Right atrium auricular region (tissue), 2 donors: ENCODE results near the gene KIAA0825. TPM values are rescaled to one million over a fixed set of nuclear protein-coding genes. Genes with fewer than 3 reads are reported as not detected.

Experiments
- DNase-seq: peaks from one replicate; pipeline ENCODE4 v3.0.0-alpha.2; 2019; ENCODE audit warnings: low spot score
- H3K27ac ChIP-seq, 2 donors: fragments of 200-600 bp; sonication (generic); 1 replicate in 1 of 2; 2 replicates in 1 of 2; pipeline ENCODE4 v1.5.1; 2016 to 2019
- H3K27me3 ChIP-seq, 2 donors: fragments of 200-600 bp; sonication (generic); one replicate each; pipeline versions ENCODE4 v1.5.1 to v1.6.0; 2017 to 2019
- H3K36me3 ChIP-seq: fragments of 200-600 bp; sonication (generic); one replicate; pipeline ENCODE4 v1.5.1; 2016
- H3K4me1 ChIP-seq, 2 donors: fragments of 200-600 bp; sonication (generic); one replicate each; pipeline versions ENCODE4 v1.5.1 to v1.6.0; 2017 to 2019
- H3K4me3 ChIP-seq, 2 donors: fragments of 200-600 bp; sonication (generic); 1 replicate in 1 of 2; 2 replicates in 1 of 2; pipeline ENCODE4 v1.5.1; 2017 to 2019; ENCODE audit warnings: mild to moderate bottlenecking in 1 of 2, moderate library complexity in 1 of 2
- H3K9me3 ChIP-seq, 2 donors: fragments of 200-600 bp; sonication (generic); one replicate each; pipeline ENCODE4 v1.5.1; 2019
- CTCF ChIP-seq, 2 donors: fragments of 200-600 bp; sonication (generic); IDR thresholded peaks; one replicate each; pipeline ENCODE4 v1.5.1; 2019; ENCODE audit warnings: antibody characterized with exemption in 2 of 2
- total RNA-seq, 2 donors: library from RNA; depleted of rRNA; stranded (reverse); fragments of >200 nt; gene quantifications; one replicate each; pipeline ENCODE4 v1.1.0, GENCODE V29; 2016

Gene KIAA0825
- total RNA-seq, 2 donors from 2014 or later, result 2.4 to 4.3 TPM

GRCh38 chr5:94463739-94464138 lies 154.7 kb downstream of the KIAA0825 start:
- no peak for DNase-seq
- Histone ChIP-seq H3K9me3 (no peaks in the 10 kb centered on the region), H3K27me3 (no peaks in the 10 kb centered on the region), H3K27ac (no peak overlapping the region), H3K36me3 (no peaks in the 10 kb centered on the region), H3K4me3 (no peak overlapping the region), H3K4me1 (no peaks in the 10 kb centered on the region)
- TF ChIP-seq CTCF (IDR thresholded peaks at IDR 0.05), result no peak

GRCh38 chr5:94461131-94461530 lies 157.3 kb downstream of the KIAA0825 start:
- Histone ChIP-seq H3K4me1 (no peaks in the 10 kb centered on the region), H3K36me3 (no peaks in the 10 kb centered on the region), H3K27me3 (no peaks in the 10 kb centered on the region), H3K4me3 (no peak overlapping the region), H3K27ac (no peak overlapping the region), H3K9me3 (no peaks in the 10 kb centered on the region)
- TF ChIP-seq CTCF (IDR thresholded peaks at IDR 0.05), result no peak
- DNase-seq, result no peak

DNA sequence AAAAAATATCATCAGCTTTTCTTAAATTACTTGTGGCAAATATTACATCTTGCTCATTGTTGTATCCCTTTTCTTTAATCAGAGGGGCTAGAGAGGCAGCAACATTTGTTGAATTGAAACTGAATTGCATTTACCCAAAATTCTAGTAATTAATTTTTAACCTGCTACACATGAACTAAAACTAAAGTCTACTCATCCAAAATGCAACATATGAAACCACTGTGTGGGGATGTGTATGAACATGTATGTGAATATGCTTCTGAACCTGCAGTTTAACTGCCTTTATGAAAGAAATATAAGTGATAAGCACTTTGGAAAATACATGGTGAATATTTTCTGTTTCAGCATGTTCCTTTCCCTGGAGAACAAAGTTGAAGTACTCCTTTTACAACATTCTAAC lies 158.5 kb downstream of the KIAA0825 start:
- Histone ChIP-seq H3K4me3 (no peak overlapping the region), H3K27ac (no peak overlapping the region), H3K4me1 (no peaks in the 10 kb centered on the region), H3K36me3 (no peaks in the 10 kb centered on the region), H3K27me3 (no peaks in the 10 kb centered on the region), H3K9me3 (no peaks in the 10 kb centered on the region)
- no peak for DNase-seq
- TF ChIP-seq CTCF (IDR thresholded peaks at IDR 0.05), result no peak

- Histone ChIP-seq H3K27me3 (no peaks in the 10 kb centered on the region), H3K4me1 (no peaks in the 10 kb centered on the region), H3K27ac (no peak overlapping the region), H3K4me3 (no peak overlapping the region), H3K36me3 (no peaks in the 10 kb centered on the region), H3K9me3 (no peaks in the 10 kb centered on the region)
- no peak for DNase-seq
- TF ChIP-seq CTCF (IDR thresholded peaks at IDR 0.05), result no peak
Observed at GRCh38 chr5:94457788-94458187, 160.6 kb downstream of the KIAA0825 start.

DNA sequence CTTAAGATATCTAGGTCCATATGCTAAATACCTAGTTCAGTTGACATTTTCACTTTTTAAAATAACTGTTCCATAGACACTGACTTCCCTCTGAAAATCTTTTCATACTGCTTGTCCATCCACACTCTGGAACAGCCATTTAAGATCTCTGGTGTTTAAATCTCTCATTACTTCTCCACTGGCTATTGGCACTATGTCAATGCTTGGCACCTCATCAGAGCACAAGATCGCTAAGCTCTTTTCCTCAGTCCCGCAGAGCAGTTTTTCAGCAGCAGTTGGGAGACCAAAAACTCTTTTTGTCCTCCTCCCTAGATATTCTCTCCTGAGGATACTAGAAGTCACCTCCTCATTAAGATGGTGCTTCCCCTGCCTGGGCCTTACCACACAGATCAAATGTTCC lies 172.7 kb downstream of the KIAA0825 start:
- Histone ChIP-seq H3K27me3 (no peaks in the 10 kb centered on the region), H3K27ac (no peak overlapping the region), H3K36me3 (no peaks in the 10 kb centered on the region), H3K4me3 (no peak overlapping the region), H3K9me3 (no peaks in the 10 kb centered on the region), H3K4me1 (no peaks in the 10 kb centered on the region)
- no peak for TF ChIP-seq CTCF (IDR thresholded peaks at IDR 0.05)
- DNase-seq, result no peak

- Histone ChIP-seq H3K27ac (no peak overlapping the region), H3K9me3 (no peaks in the 10 kb centered on the region), H3K27me3 (no peaks in the 10 kb centered on the region), H3K36me3 (no peaks in the 10 kb centered on the region), H3K4me3 (no peak overlapping the region), H3K4me1 (no peaks in the 10 kb centered on the region)
- TF ChIP-seq CTCF (IDR thresholded peaks at IDR 0.05), result no peak
- no peak for DNase-seq
Observed at GRCh38 chr5:94442991-94443390, 175.4 kb downstream of the KIAA0825 start.
